Esophagus squamous epithelium (tissue), 5 donors: Measurements from ENCODE around the gene HYDIN. TPM values are rescaled to one million over a fixed set of nuclear protein-coding genes. Genes with fewer than 3 reads are reported as not detected.

Experiments used
- DNase-seq: peaks from one replicate; lab custom pipeline; 2025; lab: John Stamatoyannopoulos, UW
- H3K27ac ChIP-seq, 4 donors: fragments of 200-600 bp; sonication (generic); one replicate each; pipeline ENCODE4 v1.5.1; 2016 to 2019; ENCODE audit warnings: mild to moderate bottlenecking in 1 of 4
- H3K27me3 ChIP-seq, 4 donors: fragments of 200-600 bp; sonication (generic); 1 replicate in 3 of 4; 2 replicates in 1 of 4; pipeline versions ENCODE4 v1.5.1 to v1.6.0; 2017 to 2021; ENCODE audit warnings: antibody characterized with exemption in 1 of 4
- H3K36me3 ChIP-seq, 3 donors: fragments of 200-600 bp; sonication (generic); one replicate each; pipeline ENCODE4 v1.5.1; 2016 to 2019
- H3K4me1 ChIP-seq, 3 donors: fragments of 200-600 bp; sonication (generic); one replicate each; pipeline ENCODE4 v1.5.1; 2017 to 2019
- H3K4me3 ChIP-seq, 4 donors: fragments of 200-600 bp; sonication (generic); 1 replicate in 3 of 4; 2 replicates in 1 of 4; pipeline ENCODE4 v1.5.1; 2016 to 2019; ENCODE audit warnings: mild to moderate bottlenecking in 2 of 4, moderate library complexity in 1 of 4
- H3K9me3 ChIP-seq, 3 donors: fragments of 200-600 bp; sonication (generic); one replicate each; pipeline ENCODE4 v1.5.1; 2016 to 2019
- POLR2A ChIP-seq, 4 donors: fragments of 450-650 bp; IDR thresholded peaks; one replicate each; pipeline ENCODE4 v1.6.1; 2017; ENCODE audit warnings: antibody characterized with exemption in 4 of 4, mild to moderate bottlenecking in 4 of 4, moderate library complexity in 3 of 4
- WGBS, 2 donors: methylation state at CpG; one replicate each; pipeline ENCODE4 v1.1.5; 2018; 5-methylcytosine and 5-hydroxymethylcytosine counted together
- intact Hi-C: fragments of 100-400 bp; cut with DNase I; formaldehyde crosslinking; loops from one replicate; pipeline ENCODE4 v1.15.0; 2022
- total RNA-seq, 4 donors: library from RNA; depleted of rRNA; stranded (reverse); fragments of >200 nt; gene quantifications; one replicate each; pipeline ENCODE4 v1.1.0, GENCODE V29; 2016
- TF ChIP-seq, protein P1 (sequence below), 6 experiments: fragments of 450-650 bp in 4 of 6; fragments of 200-600 bp in 2 of 6; sonication (generic) in 2 of 6; IDR thresholded peaks; one replicate each; pipeline ENCODE4 v1.5.1; 2016 to 2019; ENCODE audit warnings: antibody characterized with exemption in 6 of 6, mild to moderate bottlenecking in 4 of 6, moderate library complexity in 4 of 6
- donor health status: DM: yes; HTN: yes; CAD: no.

Gene HYDIN
- total RNA-seq, 4 donors from 2014 or later: 0.23 to 2.4 (median 0.38) TPM; not detected in 1

DNA sequence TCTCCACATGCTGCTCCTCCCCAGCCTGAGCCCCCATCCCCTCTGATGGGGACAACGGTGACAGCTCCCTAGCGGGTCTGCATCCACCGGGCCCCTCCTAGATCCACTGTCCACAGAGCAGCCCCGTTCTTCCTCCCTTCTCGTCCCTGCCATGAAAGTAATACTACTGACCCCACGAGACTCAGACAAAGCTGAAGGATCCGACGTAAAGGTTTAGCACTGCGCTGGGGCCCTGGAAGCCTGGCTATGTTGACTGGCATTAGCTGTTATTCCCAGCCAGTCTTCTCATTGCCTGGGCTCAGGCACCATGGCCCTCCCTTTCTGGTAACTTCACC is 460.3 kb downstream of the HYDIN start:
- Histone ChIP-seq H3K4me1 (peaks cover 5 to 41% (median 20%) of the 10 kb centered on the region in 3 donors), H3K4me3 (no peak overlapping the region), H3K36me3 (peaks cover 0 to 67% (median 7%) of the 10 kb centered on the region in 3 donors), H3K27me3 (no peaks in the 10 kb centered on the region), H3K27ac (no peak overlapping the region), H3K9me3 (no peaks in the 10 kb centered on the region)
- intact Hi-C loops: loop anchor here (5.0 kb wide), 1 partner anchor 93 kb away; no protein-coding TSS in a partner anchor
- no peak for TF ChIP-seq POLR2A (IDR thresholded peaks at IDR 0.05)
- TF ChIP-seq, protein P1, sequence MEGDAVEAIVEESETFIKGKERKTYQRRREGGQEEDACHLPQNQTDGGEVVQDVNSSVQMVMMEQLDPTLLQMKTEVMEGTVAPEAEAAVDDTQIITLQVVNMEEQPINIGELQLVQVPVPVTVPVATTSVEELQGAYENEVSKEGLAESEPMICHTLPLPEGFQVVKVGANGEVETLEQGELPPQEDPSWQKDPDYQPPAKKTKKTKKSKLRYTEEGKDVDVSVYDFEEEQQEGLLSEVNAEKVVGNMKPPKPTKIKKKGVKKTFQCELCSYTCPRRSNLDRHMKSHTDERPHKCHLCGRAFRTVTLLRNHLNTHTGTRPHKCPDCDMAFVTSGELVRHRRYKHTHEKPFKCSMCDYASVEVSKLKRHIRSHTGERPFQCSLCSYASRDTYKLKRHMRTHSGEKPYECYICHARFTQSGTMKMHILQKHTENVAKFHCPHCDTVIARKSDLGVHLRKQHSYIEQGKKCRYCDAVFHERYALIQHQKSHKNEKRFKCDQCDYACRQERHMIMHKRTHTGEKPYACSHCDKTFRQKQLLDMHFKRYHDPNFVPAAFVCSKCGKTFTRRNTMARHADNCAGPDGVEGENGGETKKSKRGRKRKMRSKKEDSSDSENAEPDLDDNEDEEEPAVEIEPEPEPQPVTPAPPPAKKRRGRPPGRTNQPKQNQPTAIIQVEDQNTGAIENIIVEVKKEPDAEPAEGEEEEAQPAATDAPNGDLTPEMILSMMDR (IDR thresholded peaks at IDR 0.05): no peak
- WGBS, 2 donors: 93% methylated on average over 9 of the region's 9 CpGs
- DNase-seq: no peak

DNA sequence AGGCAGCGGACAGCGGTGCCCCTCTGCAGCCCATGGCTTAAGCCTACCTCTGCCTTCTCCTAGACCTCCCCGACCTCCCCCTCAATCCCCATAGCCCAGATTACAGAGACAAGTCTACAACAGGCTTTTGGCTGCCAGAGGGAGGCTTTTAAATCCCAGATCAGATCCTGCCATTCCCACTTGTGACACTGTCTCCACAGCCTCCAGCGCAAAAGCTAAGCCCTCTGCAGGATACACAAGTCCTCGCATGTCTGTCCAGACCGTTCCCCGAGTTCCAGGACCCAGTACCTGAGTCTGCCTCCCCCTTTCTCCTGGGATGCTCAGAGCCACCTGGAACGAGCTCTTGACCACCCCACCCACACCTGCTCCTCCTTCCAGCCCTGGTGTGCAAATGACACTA is 460.8 kb downstream of the HYDIN start:
- no peak for TF ChIP-seq POLR2A (IDR thresholded peaks at IDR 0.05)
- TF ChIP-seq, protein P1 (IDR thresholded peaks at IDR 0.05): peak in 1 of 6 experiments; percentile 17
- Histone ChIP-seq H3K4me3 (no peak overlapping the region), H3K27ac (peak overlapping the region in 1 of 4 donors; percentile 77), H3K27me3 (no peaks in the 10 kb centered on the region), H3K9me3 (no peaks in the 10 kb centered on the region), H3K4me1 (peaks cover 5 to 41% (median 20%) of the 10 kb centered on the region in 3 donors), H3K36me3 (peaks cover 0 to 67% (median 7%) of the 10 kb centered on the region in 3 donors)
- WGBS, 2 donors: 66 to 86% methylated on average over 1 to 5 of the region's 8 CpGs
- intact Hi-C loops: loop anchor here (5.0 kb wide), 1 partner anchor 92 kb away; no protein-coding TSS in a partner anchor
- DNase-seq: no peak

GRCh38 chr16:70769131-70769530 is 461.4 kb downstream of the HYDIN start:
- Histone ChIP-seq H3K36me3 (peaks cover 0 to 63% (median 7%) of the 10 kb centered on the region in 3 donors), H3K9me3 (no peaks in the 10 kb centered on the region), H3K4me1 (peaks cover 5 to 41% (median 20%) of the 10 kb centered on the region in 3 donors), H3K27me3 (no peaks in the 10 kb centered on the region), H3K27ac (peak overlapping the region in 2 of 4 donors; percentile 77), H3K4me3 (no peak overlapping the region)
- no peak for TF ChIP-seq POLR2A (IDR thresholded peaks at IDR 0.05)
- TF ChIP-seq, protein P1 (IDR thresholded peaks at IDR 0.05): no peak
- DNase-seq: no peak
- intact Hi-C loops: no loop called here
- 57 to 72% methylated on average over 1 to 2 of the region's 8 CpGs for WGBS, 2 donors

GRCh38 chr16:70768203-70768580 is 462.3 kb downstream of the HYDIN start:
- Histone ChIP-seq H3K9me3 (no peaks in the 10 kb centered on the region), H3K4me3 (no peak overlapping the region), H3K36me3 (peaks cover 0 to 54% (median 7%) of the 10 kb centered on the region in 3 donors), H3K4me1 (peaks cover 5 to 41% (median 20%) of the 10 kb centered on the region in 3 donors), H3K27ac (peak overlapping the region; percentile 42 to 77 (median 74)), H3K27me3 (no peaks in the 10 kb centered on the region)
- TF ChIP-seq POLR2A (IDR thresholded peaks at IDR 0.05): no peak
- TF ChIP-seq, protein P1 (IDR thresholded peaks at IDR 0.05): no peak
- intact Hi-C loops: no loop called here
- DNase-seq: no peak
- WGBS, 2 donors: 18 to 50% methylated on average over 4 to 5 of the region's 5 CpGs

DNA sequence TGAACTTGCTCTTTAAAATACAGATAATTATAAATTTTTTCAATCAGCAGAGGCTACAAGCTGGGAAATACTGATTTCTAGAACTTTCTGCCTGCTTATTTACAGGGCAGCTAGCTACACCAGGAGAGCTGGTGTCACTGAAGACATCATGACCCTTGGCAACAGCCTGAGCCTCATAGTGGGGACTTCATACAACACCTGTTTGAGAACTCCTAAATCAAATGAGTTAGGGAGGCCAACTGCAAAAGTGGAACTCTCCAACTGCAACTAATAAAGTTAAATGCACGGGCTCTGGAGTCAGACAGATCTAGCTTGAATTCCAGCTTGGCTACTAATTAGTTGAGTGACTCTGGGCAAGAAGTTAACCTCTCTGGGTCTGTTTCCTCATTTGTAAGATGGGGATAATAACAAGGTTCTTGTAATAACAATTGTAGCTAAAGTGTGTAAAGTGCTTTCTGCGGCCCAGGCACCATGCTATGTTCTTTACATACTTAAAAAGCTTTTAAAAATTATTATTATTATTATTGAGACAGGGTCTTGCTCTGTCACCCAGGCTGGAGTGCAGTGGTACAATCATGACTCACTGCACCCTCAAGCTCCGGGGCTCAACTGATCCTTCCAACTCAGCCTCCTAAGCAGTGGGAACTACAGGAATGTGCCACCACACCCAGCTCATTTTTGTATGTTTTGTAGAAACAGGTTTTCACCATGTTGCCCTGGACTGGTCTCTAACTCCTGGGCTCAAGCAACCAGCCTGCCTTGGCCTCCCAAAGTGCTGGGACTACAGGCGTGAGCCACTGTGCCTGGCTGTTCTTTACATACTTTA is 462.9 kb downstream of the HYDIN start:
- intact Hi-C loops: no loop called here
- 47 to 66% methylated on average over 4 of the region's 4 CpGs for WGBS, 2 donors
- Histone ChIP-seq H3K27me3 (no peaks in the 10 kb centered on the region), H3K9me3 (no peaks in the 10 kb centered on the region), H3K4me1 (peaks cover 5 to 41% (median 20%) of the 10 kb centered on the region in 3 donors), H3K27ac (peak overlapping the region; percentile 42 to 77 (median 74)), H3K36me3 (peaks cover 2 to 54% (median 7%) of the 10 kb centered on the region in 3 donors), H3K4me3 (no peak overlapping the region)
- TF ChIP-seq POLR2A (IDR thresholded peaks at IDR 0.05): no peak
- DNase-seq: no peak
